ENCODE data around the gene CD6. TPM values are rescaled to one million over a fixed set of nuclear protein-coding genes. Genes with fewer than 3 reads are reported as not detected.

Gene CD6
- total and polyA plus RNA-seq, 4 experiments from 2014 or later = 281 to 428 (median 356) TPM

GRCh38 chr11:60947700-60948099 lies 23.8 kb upstream of the CD6 start:
- Mint-ChIP-seq H3K9me3 (peaks cover 0 to 2% (median 0%) of the 10 kb centered on the region in 8 donors), H3K4me1 (peaks cover 2 to 15% (median 8%) of the 10 kb centered on the region in 4 donors), H3K4me3 (no peak overlapping the region), H3K36me3 (no peaks in the 10 kb centered on the region), H3K27ac (no peak overlapping the region), H3K27me3 (peaks cover 6 to 9% of the 10 kb centered on the region in 2 donors)
- POLR2A ChIA-PET (ENCODE audit: partially characterized antibody) = interaction anchor here (0.7 to 1.2 kb wide), 2 partner anchors 19 to 32 kb away, joined by 3 read pairs; no protein-coding TSS in a partner anchor
- Histone ChIP-seq H3K4me1 (ENCODE audit: insufficient read depth, low read length) (peaks cover 7% of the 10 kb centered on the region), H3K27ac (ENCODE audit: low read depth, low read length) (no peak overlapping the region), H3K27me3 (ENCODE audit: insufficient read depth, low read length) (peaks cover 9% of the 10 kb centered on the region), H3K4me3 (ENCODE audit: low read length in 2 of 2) (no peak overlapping the region), H3K9me3 (ENCODE audit: control insufficient read depth in 1 of 2, low read length in 2 of 2) (no peaks in the 10 kb centered on the region), H3K36me3 (ENCODE audit: insufficient read depth, low read length) (no peaks in the 10 kb centered on the region)
- DNase-seq = no peak
- intact Hi-C loops (cut with micrococcal nuclease) = no loop called here
- CTCF ChIA-PET (ENCODE audit: partially characterized antibody) = interaction anchor here (0.8 kb wide), 1 partner anchor 22 kb away, joined by 3 read pairs; no protein-coding TSS in a partner anchor

- Mint-ChIP-seq H3K27me3 (peaks cover 8 to 13% of the 10 kb centered on the region in 2 donors), H3K36me3 (no peaks in the 10 kb centered on the region), H3K9me3 (peaks cover 0 to 2% (median 0%) of the 10 kb centered on the region in 8 donors), H3K4me1 (peaks cover 6 to 20% (median 11%) of the 10 kb centered on the region in 4 donors), H3K27ac (peak overlapping the region in 1 of 7 donors; percentile 59), H3K4me3 (no peak overlapping the region)
- H3K4me3 ChIP-seq (ENCODE audit: low read length in 2 of 2) = no peak overlapping the region
- H3K27me3 ChIP-seq (ENCODE audit: insufficient read depth, low read length) = peaks cover 9% of the 10 kb centered on the region
- H3K4me1 ChIP-seq (ENCODE audit: insufficient read depth, low read length) = peaks cover 9% of the 10 kb centered on the region
- no peak for DNase-seq
- no peaks in the 10 kb centered on the region for H3K36me3 ChIP-seq (ENCODE audit: insufficient read depth, low read length)
- ChIA-PET CTCF (ENCODE audit: partially characterized antibody) (interaction anchor here (0.8 kb wide), 1 partner anchor 21 kb away, joined by 3 read pairs; no protein-coding TSS in a partner anchor), POLR2A (ENCODE audit: partially characterized antibody) (interaction anchor here (0.7 to 1.2 kb wide), 2 partner anchors 20 to 33 kb away, joined by 3 read pairs; no protein-coding TSS in a partner anchor)
- H3K27ac ChIP-seq (ENCODE audit: low read depth, low read length) = no peak overlapping the region
- H3K9me3 ChIP-seq (ENCODE audit: control insufficient read depth in 1 of 2, low read length in 2 of 2) = no peaks in the 10 kb centered on the region
- intact Hi-C loops (cut with micrococcal nuclease) = no loop called here
Measured at GRCh38 chr11:60948250-60948649, 23.2 kb upstream of the CD6 start.

- H3K4me3 ChIP-seq (ENCODE audit: low read length in 2 of 2) = no peak overlapping the region
- H3K4me3 Mint-ChIP-seq = peak overlapping the region in 7 of 8 donors; percentile 39 to 64 (median 45)
Measured at GRCh38 chr11:60950024-60950423, 21.5 kb upstream of the CD6 start.

GRCh38 chr11:60950933-60951605 lies 20.4 kb upstream of the CD6 start:
- POLR2A ChIA-PET (ENCODE audit: partially characterized antibody) = interaction anchor here (0.6 kb wide), 2 partner anchors 183 to 383 kb away, joined by 3 to 4 read pairs; no protein-coding TSS in a partner anchor
- H3K36me3 ChIP-seq (ENCODE audit: insufficient read depth, low read length) = no peaks in the 10 kb centered on the region
- H3K4me3 Mint-ChIP-seq = peak overlapping the region in 2 of 8 donors; percentile 64 to 88
- H3K27ac Mint-ChIP-seq = no peak overlapping the region
- H3K36me3 Mint-ChIP-seq = no peaks in the 10 kb centered on the region
- peaks cover 0 to 2% (median 0%) of the 10 kb centered on the region in 8 donors for H3K9me3 Mint-ChIP-seq
- no peak overlapping the region for H3K27ac ChIP-seq (ENCODE audit: low read depth, low read length)
- H3K9me3 ChIP-seq (ENCODE audit: control insufficient read depth in 1 of 2, low read length in 2 of 2) = no peaks in the 10 kb centered on the region
- H3K4me3 ChIP-seq (ENCODE audit: low read length in 2 of 2) = no peak overlapping the region
- intact Hi-C loops (cut with micrococcal nuclease) = no loop called here
- peaks cover 9% of the 10 kb centered on the region for H3K27me3 ChIP-seq (ENCODE audit: insufficient read depth, low read length)
- peak in 4 of 5 donors; percentile 18 to 40 (median 31) for DNase-seq
- peaks cover 6 to 20% (median 11%) of the 10 kb centered on the region in 4 donors for H3K4me1 Mint-ChIP-seq
- peaks cover 9% of the 10 kb centered on the region for H3K4me1 ChIP-seq (ENCODE audit: insufficient read depth, low read length)
- CTCF ChIA-PET (ENCODE audit: partially characterized antibody) = no interaction called here
- H3K27me3 Mint-ChIP-seq = peaks cover 5 to 13% of the 10 kb centered on the region in 2 donors

More at GRCh38 chr11:60950024-60950423, 21.5 kb upstream of the CD6 start:
- no peak overlapping the region for H3K27ac ChIP-seq (ENCODE audit: low read depth, low read length)
- H3K9me3 Mint-ChIP-seq = peaks cover 0 to 2% (median 0%) of the 10 kb centered on the region in 8 donors
- H3K27me3 Mint-ChIP-seq = peaks cover 5 to 13% of the 10 kb centered on the region in 2 donors
- DNase-seq = no peak
- H3K27me3 ChIP-seq (ENCODE audit: insufficient read depth, low read length) = peaks cover 9% of the 10 kb centered on the region
- intact Hi-C loops (cut with micrococcal nuclease) = no loop called here
- no peaks in the 10 kb centered on the region for H3K36me3 ChIP-seq (ENCODE audit: insufficient read depth, low read length)
- no peaks in the 10 kb centered on the region for H3K9me3 ChIP-seq (ENCODE audit: control insufficient read depth in 1 of 2, low read length in 2 of 2)
- H3K4me1 Mint-ChIP-seq = peaks cover 6 to 20% (median 11%) of the 10 kb centered on the region in 4 donors
- CTCF ChIA-PET (ENCODE audit: partially characterized antibody) = no interaction called here
- H3K36me3 Mint-ChIP-seq = no peaks in the 10 kb centered on the region
- H3K4me1 ChIP-seq (ENCODE audit: insufficient read depth, low read length) = peaks cover 9% of the 10 kb centered on the region
- no peak overlapping the region for H3K27ac Mint-ChIP-seq
- POLR2A ChIA-PET (ENCODE audit: partially characterized antibody) = interaction anchor here (0.8 kb wide), 1 partner anchor 44 kb away, joined by 3 read pairs; the partner anchor contains the start of gene PRPF19

GRCh38 chr11:60951606-60951903 lies 19.9 kb upstream of the CD6 start:
- peaks cover 9% of the 10 kb centered on the region for H3K27me3 ChIP-seq (ENCODE audit: insufficient read depth, low read length)
- H3K27me3 Mint-ChIP-seq = peaks cover 5 to 13% of the 10 kb centered on the region in 2 donors
- H3K4me1 Mint-ChIP-seq = peaks cover 6 to 20% (median 11%) of the 10 kb centered on the region in 4 donors
- POLR2A ChIA-PET (ENCODE audit: partially characterized antibody) = no interaction called here
- no peak for DNase-seq
- H3K27ac ChIP-seq (ENCODE audit: low read depth, low read length) = no peak overlapping the region
- H3K27ac Mint-ChIP-seq = peak overlapping the region in 2 of 7 donors; percentile 36 to 55
- H3K36me3 Mint-ChIP-seq = no peaks in the 10 kb centered on the region
- CTCF ChIA-PET (ENCODE audit: partially characterized antibody) = no interaction called here
- peaks cover 9% of the 10 kb centered on the region for H3K4me1 ChIP-seq (ENCODE audit: insufficient read depth, low read length)
- H3K4me3 ChIP-seq (ENCODE audit: low read length in 2 of 2) = no peak overlapping the region
- no peaks in the 10 kb centered on the region for H3K36me3 ChIP-seq (ENCODE audit: insufficient read depth, low read length)
- H3K9me3 Mint-ChIP-seq = no peaks in the 10 kb centered on the region
- H3K9me3 ChIP-seq (ENCODE audit: control insufficient read depth in 1 of 2, low read length in 2 of 2) = no peaks in the 10 kb centered on the region
- intact Hi-C loops (cut with micrococcal nuclease) = no loop called here
- H3K4me3 Mint-ChIP-seq = peak overlapping the region in 5 of 8 donors; percentile 36 to 88 (median 79)

GRCh38 chr11:60951904-60952741 lies 19.4 kb upstream of the CD6 start, which contains the start of gene SLC15A3:
Gene SLC15A3 (minus strand): TSS chr11:60952176. CDS start chr11:60951551, 625 bp downstream.
- CTCF ChIA-PET (ENCODE audit: partially characterized antibody) = no interaction called here
- POLR2A ChIA-PET (ENCODE audit: partially characterized antibody) = interaction anchor here (1.0 kb wide), 1 partner anchor 71 kb away, joined by 3 read pairs; no protein-coding TSS in a partner anchor
- peaks cover 5 to 13% of the 10 kb centered on the region in 2 donors for H3K27me3 Mint-ChIP-seq
- no peaks in the 10 kb centered on the region for H3K9me3 ChIP-seq (ENCODE audit: control insufficient read depth in 1 of 2, low read length in 2 of 2)
- H3K4me1 ChIP-seq (ENCODE audit: insufficient read depth, low read length) = peaks cover 9% of the 10 kb centered on the region
- H3K4me1 Mint-ChIP-seq = peaks cover 6 to 20% (median 11%) of the 10 kb centered on the region in 4 donors
- H3K27ac Mint-ChIP-seq = peak within 1 kb of the TSS; percentile 29 to 85 (median 66)
- no peak within 1 kb of the TSS for H3K4me3 ChIP-seq (ENCODE audit: low read length in 2 of 2)
- peak within 1 kb of the TSS; percentile 72 to 88 (median 79) for H3K4me3 Mint-ChIP-seq
- H3K9me3 Mint-ChIP-seq = no peaks in the 10 kb centered on the region
- intact Hi-C loops (cut with micrococcal nuclease) = loop anchor here (2.0 kb wide), 1 partner anchor 37 kb away; the partner anchor contains the start of gene TMEM109
- H3K36me3 Mint-ChIP-seq = no peaks in the 10 kb centered on the region
- H3K27ac ChIP-seq (ENCODE audit: low read depth, low read length) = no peak within 1 kb of the TSS
- H3K27me3 ChIP-seq (ENCODE audit: insufficient read depth, low read length) = peaks cover 9% of the 10 kb centered on the region
- H3K36me3 ChIP-seq (ENCODE audit: insufficient read depth, low read length) = no peaks in the 10 kb centered on the region
- DNase-seq = peak in 2 of 5 donors; percentile 17 to 53

Data from CD4-positive, alpha-beta memory T cell (primary cell).